Panc1 (cell line): ENCODE measurements around the gene STK10. TPM values are rescaled to one million over a fixed set of nuclear protein-coding genes. Genes with fewer than 3 reads are reported as not detected.

ENCODE experiments used
- ATAC-seq: fragments of 200-7000 bp; cut with Tn5 transposase; 2 replicates; pipeline ENCODE4 v1.9.1; 2020; ENCODE audit warnings: mild to moderate bottlenecking, moderate library complexity
- BruUV-seq: library from RNA; stranded (reverse); fragments of 400-500 nt; replicated peaks from 2 replicates; lab custom pipeline; 2021; lab: Mats Ljungman, UMichigan
- CTCF ChIA-PET: fragments of 300-600 bp; sonication (Branson Sonifier 250); formaldehyde crosslinking; loops from one replicate; lab custom pipeline; 2022; ENCODE audit warnings: antibody characterized with exemption; lab: Charles Lee
- POLR2A ChIA-PET: fragments of 300-600 bp; sonication (Branson Sonifier 250); formaldehyde crosslinking; loops from one replicate; lab custom pipeline; 2022; ENCODE audit warnings: antibody characterized with exemption; lab: Charles Lee
- DNase-seq: peaks from one replicate; pipeline ENCODE4 v3.0.0-alpha.2; 2010; ENCODE audit warnings: low read depth, low spot score
- H3K27ac ChIP-seq: 2 replicates; pipeline ENCODE4 v1.5.1; 2011; ENCODE audit warnings: mild to moderate bottlenecking, low read length, inconsistent platforms
- H3K27me3 ChIP-seq: fragments of 200-500 bp; sonication (Bioruptor generic); 2 replicates; pipeline ENCODE4 v1.6.0; 2014; ENCODE audit warnings: low read length, inconsistent platforms; ENCODE audit not compliant: control insufficient read depth, insufficient read depth
- H3K36me3 ChIP-seq: fragments of 200-500 bp; sonication (Bioruptor generic); 2 replicates; pipeline ENCODE4 v1.5.1; 2014; ENCODE audit warnings: inconsistent platforms, mild to moderate bottlenecking, low read length, moderate library complexity; ENCODE audit not compliant: control insufficient read depth, insufficient read depth
- H3K4me1 ChIP-seq: 2 replicates; pipeline ENCODE4 v1.5.1; 2011; ENCODE audit warnings: inconsistent platforms, mild to moderate bottlenecking, low read length, moderate library complexity; ENCODE audit not compliant: control insufficient read depth, insufficient read depth
- H3K4me3 ChIP-seq, 2 experiments: 2 replicates each; pipeline ENCODE4 v1.5.1; 2011 to 2012; ENCODE audit warnings: low read depth in 2 of 2, low read length in 2 of 2, mild to moderate bottlenecking in 2 of 2, inconsistent platforms in 1 of 2, moderate library complexity in 1 of 2
- H3K9me3 ChIP-seq: fragments of 200-500 bp; sonication (Bioruptor generic); 2 replicates; pipeline ENCODE4 v1.5.1; 2014; ENCODE audit warnings: low read depth, mild to moderate bottlenecking, inconsistent platforms, low read length, moderate library complexity; ENCODE audit not compliant: control insufficient read depth, insufficient read depth
- POLR2AphosphoS5 ChIP-seq: IDR thresholded peaks from 2 replicates; pipeline ENCODE4 v1.6.1; 2012; ENCODE audit warnings: mild to moderate bottlenecking, low read depth, low read length, moderate library complexity
- SIN3A ChIP-seq: IDR thresholded peaks from 2 replicates; pipeline ENCODE4 v1.6.1; 2012; ENCODE audit warnings: low read depth, mild to moderate bottlenecking, low read length, moderate library complexity, borderline replicate concordance; ENCODE audit not compliant: insufficient read depth
- TCF7L2 ChIP-seq: IDR thresholded peaks from 2 replicates; pipeline ENCODE4 v1.6.1; 2011; ENCODE audit warnings: mild to moderate bottlenecking, low read depth, low read length, inconsistent platforms
- in situ Hi-C: cut with HindIII; loops from 2 replicates; pipeline ENCODE4 v1.10.0; 2016; ENCODE audit warnings: low sequenced_read_pairs, low pct_unique_long_range_greater_than_20kb
- intact Hi-C: fragments of 100-400 bp; cut with micrococcal nuclease; formaldehyde crosslinking; loops from one replicate; pipeline ENCODE4 v1.10.0; 2022; ENCODE audit not compliant: unreplicated experiment
- total RNA-seq: library from RNA; stranded (reverse); gene quantifications from one replicate; pipeline ENCODE4 v1.2.1, GENCODE V29; 2021; ENCODE audit not compliant: unreplicated experiment
- TF ChIP-seq, protein P1 (sequence below), 2 experiments: IDR thresholded peaks; 2 replicates each; pipeline ENCODE4 v1.6.1; 2011 to 2012; ENCODE audit warnings: low read depth in 2 of 2, control low read depth in 1 of 2, low read length in 1 of 2, mild to moderate bottlenecking in 1 of 2, moderate library complexity in 1 of 2; ENCODE audit not compliant: insufficient read depth in 1 of 2
- TF ChIP-seq, protein P2 (sequence below): fragments of 450-650 bp; IDR thresholded peaks from 2 replicates; pipeline ENCODE4 v1.5.1; 2017; ENCODE audit warnings: mild to moderate bottlenecking

STK10 gene
- total RNA-seq, 1 experiment from 2014 or later = 34.9 TPM

DNA sequence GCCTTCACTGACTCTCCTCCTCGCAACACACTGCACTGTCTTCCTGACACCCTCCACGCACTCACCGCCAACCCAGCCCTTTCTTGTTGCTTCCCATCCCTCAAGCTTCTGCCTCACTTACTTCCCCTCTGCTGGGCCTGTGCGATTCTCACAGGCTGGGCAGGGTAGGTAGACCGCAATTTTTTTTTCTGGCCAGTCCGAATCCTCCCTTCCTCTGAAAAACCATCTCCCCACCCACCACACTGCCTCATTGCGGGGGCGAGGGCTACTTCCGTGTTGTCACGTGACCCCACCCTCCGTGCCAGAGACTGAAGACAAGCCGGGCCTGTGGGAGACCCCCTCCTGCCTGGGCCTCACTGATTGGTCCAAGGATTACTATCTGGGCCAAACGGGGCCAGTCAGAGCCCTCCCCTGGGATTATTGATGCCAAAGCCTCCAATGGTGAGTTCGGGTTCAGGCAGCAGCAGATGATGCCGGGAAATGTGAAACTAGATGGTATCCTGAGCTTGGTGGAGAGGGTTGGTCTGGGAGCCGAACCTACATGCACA is 73.1 kb downstream of the STK10 start:
- Histone ChIP-seq H3K4me1 (peaks cover 11% of the 10 kb centered on the region), H3K36me3 (no peaks in the 10 kb centered on the region), H3K27ac (no peak overlapping the region), H3K4me3 (no peak overlapping the region), H3K9me3 (no peaks in the 10 kb centered on the region), H3K27me3 (no peaks in the 10 kb centered on the region)
- ChIA-PET CTCF (no interaction called here), POLR2A (no interaction called here)
- intact Hi-C loops = no loop called here
- TF ChIP-seq POLR2AphosphoS5 = no peak
- TF ChIP-seq, protein P1, sequence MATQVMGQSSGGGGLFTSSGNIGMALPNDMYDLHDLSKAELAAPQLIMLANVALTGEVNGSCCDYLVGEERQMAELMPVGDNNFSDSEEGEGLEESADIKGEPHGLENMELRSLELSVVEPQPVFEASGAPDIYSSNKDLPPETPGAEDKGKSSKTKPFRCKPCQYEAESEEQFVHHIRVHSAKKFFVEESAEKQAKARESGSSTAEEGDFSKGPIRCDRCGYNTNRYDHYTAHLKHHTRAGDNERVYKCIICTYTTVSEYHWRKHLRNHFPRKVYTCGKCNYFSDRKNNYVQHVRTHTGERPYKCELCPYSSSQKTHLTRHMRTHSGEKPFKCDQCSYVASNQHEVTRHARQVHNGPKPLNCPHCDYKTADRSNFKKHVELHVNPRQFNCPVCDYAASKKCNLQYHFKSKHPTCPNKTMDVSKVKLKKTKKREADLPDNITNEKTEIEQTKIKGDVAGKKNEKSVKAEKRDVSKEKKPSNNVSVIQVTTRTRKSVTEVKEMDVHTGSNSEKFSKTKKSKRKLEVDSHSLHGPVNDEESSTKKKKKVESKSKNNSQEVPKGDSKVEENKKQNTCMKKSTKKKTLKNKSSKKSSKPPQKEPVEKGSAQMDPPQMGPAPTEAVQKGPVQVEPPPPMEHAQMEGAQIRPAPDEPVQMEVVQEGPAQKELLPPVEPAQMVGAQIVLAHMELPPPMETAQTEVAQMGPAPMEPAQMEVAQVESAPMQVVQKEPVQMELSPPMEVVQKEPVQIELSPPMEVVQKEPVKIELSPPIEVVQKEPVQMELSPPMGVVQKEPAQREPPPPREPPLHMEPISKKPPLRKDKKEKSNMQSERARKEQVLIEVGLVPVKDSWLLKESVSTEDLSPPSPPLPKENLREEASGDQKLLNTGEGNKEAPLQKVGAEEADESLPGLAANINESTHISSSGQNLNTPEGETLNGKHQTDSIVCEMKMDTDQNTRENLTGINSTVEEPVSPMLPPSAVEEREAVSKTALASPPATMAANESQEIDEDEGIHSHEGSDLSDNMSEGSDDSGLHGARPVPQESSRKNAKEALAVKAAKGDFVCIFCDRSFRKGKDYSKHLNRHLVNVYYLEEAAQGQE (IDR thresholded peaks at IDR 0.05; ENCODE audit: insufficient read depth in 1 of 2, low read depth in 2 of 2, low read length in 1 of 2) = no peak
- ATAC-seq = no peak
- in situ Hi-C loops = no loop called here
- BruUV-seq = TSS peak; percentile 55
- no peak for DNase-seq

DNA sequence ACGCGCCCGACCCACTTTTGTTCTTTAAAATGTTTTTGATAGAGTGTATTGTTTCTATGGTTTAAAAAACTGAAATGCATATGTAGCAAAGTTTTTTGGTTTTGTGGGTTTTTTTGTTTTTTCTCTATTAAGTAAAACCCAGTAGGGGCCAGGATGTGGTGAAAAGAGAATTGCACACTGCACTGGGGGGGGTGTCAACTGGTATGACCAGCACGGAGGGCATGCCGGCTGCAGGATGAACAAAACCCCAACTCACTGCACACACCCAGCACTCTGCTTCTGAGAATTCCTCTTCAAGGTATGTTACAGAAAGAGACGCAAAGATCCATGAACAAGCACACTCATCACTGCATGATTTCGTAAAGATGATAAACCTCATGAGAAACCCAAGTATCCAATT is 75.0 kb downstream of the STK10 start:
- no peak for DNase-seq
- intact Hi-C loops (no loop called here), in situ Hi-C loops (no loop called here)
- H3K9me3 ChIP-seq = no peaks in the 10 kb centered on the region
- no peaks in the 10 kb centered on the region for H3K36me3 ChIP-seq
- ATAC-seq = no peak
- H3K27me3 ChIP-seq = no peaks in the 10 kb centered on the region
- no peak overlapping the region for H3K4me3 ChIP-seq
- TF ChIP-seq TCF7L2 (no peak), SIN3A (no peak), POLR2AphosphoS5 (no peak)
- TF ChIP-seq, protein P1 (IDR thresholded peaks at IDR 0.05; ENCODE audit: insufficient read depth in 1 of 2, low read depth in 2 of 2, low read length in 1 of 2) = no peak
- TF ChIP-seq, protein P2, sequence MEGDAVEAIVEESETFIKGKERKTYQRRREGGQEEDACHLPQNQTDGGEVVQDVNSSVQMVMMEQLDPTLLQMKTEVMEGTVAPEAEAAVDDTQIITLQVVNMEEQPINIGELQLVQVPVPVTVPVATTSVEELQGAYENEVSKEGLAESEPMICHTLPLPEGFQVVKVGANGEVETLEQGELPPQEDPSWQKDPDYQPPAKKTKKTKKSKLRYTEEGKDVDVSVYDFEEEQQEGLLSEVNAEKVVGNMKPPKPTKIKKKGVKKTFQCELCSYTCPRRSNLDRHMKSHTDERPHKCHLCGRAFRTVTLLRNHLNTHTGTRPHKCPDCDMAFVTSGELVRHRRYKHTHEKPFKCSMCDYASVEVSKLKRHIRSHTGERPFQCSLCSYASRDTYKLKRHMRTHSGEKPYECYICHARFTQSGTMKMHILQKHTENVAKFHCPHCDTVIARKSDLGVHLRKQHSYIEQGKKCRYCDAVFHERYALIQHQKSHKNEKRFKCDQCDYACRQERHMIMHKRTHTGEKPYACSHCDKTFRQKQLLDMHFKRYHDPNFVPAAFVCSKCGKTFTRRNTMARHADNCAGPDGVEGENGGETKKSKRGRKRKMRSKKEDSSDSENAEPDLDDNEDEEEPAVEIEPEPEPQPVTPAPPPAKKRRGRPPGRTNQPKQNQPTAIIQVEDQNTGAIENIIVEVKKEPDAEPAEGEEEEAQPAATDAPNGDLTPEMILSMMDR = no peak
- ChIA-PET CTCF (interaction anchor here (0.7 kb wide), 1 partner anchor 75 kb away, joined by 10 read pairs; the partner anchor contains the start of gene STK10), POLR2A (no interaction called here)
- H3K4me1 ChIP-seq = peaks cover 11% of the 10 kb centered on the region
- H3K27ac ChIP-seq = no peak overlapping the region
- no TSS peak for BruUV-seq
